ENCODE measurements around the gene NAALADL2.

NAALADL2 gene

GRCh38 chr3:175619369-175619768 lies 760.2 kb downstream of the NAALADL2 start:
- DNase-seq (ENCODE audit: low read depth in 2 of 3, low spot score in 2 of 3), result no peak

- no peak for DNase-seq (ENCODE audit: low read depth in 2 of 3, low spot score in 2 of 3)
Measured at GRCh38 chr3:175620093-175620492, 761.0 kb downstream of the NAALADL2 start.

GRCh38 chr3:175620532-175620931 lies 761.4 kb downstream of the NAALADL2 start:
- DNase-seq (ENCODE audit: low read depth in 2 of 3, low spot score in 2 of 3), result no peak

GRCh38 chr3:175640958-175641357 lies 781.8 kb downstream of the NAALADL2 start:
- DNase-seq (ENCODE audit: low read depth in 2 of 3, low spot score in 2 of 3), result no peak

GRCh38 chr3:175646865-175647264 lies 787.7 kb downstream of the NAALADL2 start:
- no peak for DNase-seq (ENCODE audit: low read depth in 2 of 3, low spot score in 2 of 3)

GRCh38 chr3:175648899-175649298 lies 789.8 kb downstream of the NAALADL2 start:
- DNase-seq (ENCODE audit: low read depth in 2 of 3, low spot score in 2 of 3), result no peak

GRCh38 chr3:175651716-175652115 lies 792.6 kb downstream of the NAALADL2 start:
- no peak for DNase-seq (ENCODE audit: low read depth in 2 of 3, low spot score in 2 of 3)

GRCh38 chr3:175655351-175655750 lies 796.2 kb downstream of the NAALADL2 start:
- no peak for DNase-seq (ENCODE audit: low read depth in 2 of 3, low spot score in 2 of 3)

GRCh38 chr3:175656461-175656860 lies 797.3 kb downstream of the NAALADL2 start:
- no peak for DNase-seq (ENCODE audit: low read depth in 2 of 3, low spot score in 2 of 3)

GRCh38 chr3:175659670-175660350 lies 800.7 kb downstream of the NAALADL2 start:
- DNase-seq (ENCODE audit: low read depth in 2 of 3, low spot score in 2 of 3), result no peak

GRCh38 chr3:175662815-175663214 lies 803.7 kb downstream of the NAALADL2 start:
- DNase-seq (ENCODE audit: low read depth in 2 of 3, low spot score in 2 of 3), result no peak

- no peak for DNase-seq (ENCODE audit: low read depth in 2 of 3, low spot score in 2 of 3)
Measured at GRCh38 chr3:175664911-175665310, 805.8 kb downstream of the NAALADL2 start.

GRCh38 chr3:175668300-175668699 lies 809.2 kb downstream of the NAALADL2 start:
- no peak for DNase-seq (ENCODE audit: low read depth in 2 of 3, low spot score in 2 of 3)

GRCh38 chr3:175670557-175670956 lies 811.4 kb downstream of the NAALADL2 start:
- no peak for DNase-seq (ENCODE audit: low read depth in 2 of 3, low spot score in 2 of 3)

GRCh38 chr3:175672119-175672689 lies 813.1 kb downstream of the NAALADL2 start:
- DNase-seq (ENCODE audit: low read depth in 2 of 3, low spot score in 2 of 3), result no peak

GRCh38 chr3:175679568-175679967 lies 820.4 kb downstream of the NAALADL2 start:
- DNase-seq (ENCODE audit: low read depth in 2 of 3, low spot score in 2 of 3), result no peak

- DNase-seq (ENCODE audit: low read depth in 2 of 3, low spot score in 2 of 3), result no peak
Measured at GRCh38 chr3:175692256-175692655, 833.1 kb downstream of the NAALADL2 start.

GRCh38 chr3:175695251-175695650 lies 836.1 kb downstream of the NAALADL2 start:
- DNase-seq (ENCODE audit: low read depth in 2 of 3, low spot score in 2 of 3), result no peak

- no peak for DNase-seq (ENCODE audit: low read depth in 2 of 3, low spot score in 2 of 3)
Measured at GRCh38 chr3:175702956-175703355, 843.8 kb downstream of the NAALADL2 start.

- DNase-seq (ENCODE audit: low read depth in 2 of 3, low spot score in 2 of 3), result no peak
Measured at GRCh38 chr3:175704366-175705055, 845.4 kb downstream of the NAALADL2 start.

- DNase-seq (ENCODE audit: low read depth in 2 of 3, low spot score in 2 of 3), result no peak
Measured at GRCh38 chr3:175713268-175713667, 854.1 kb downstream of the NAALADL2 start.

GRCh38 chr3:175716446-175716845 lies 857.3 kb downstream of the NAALADL2 start:
- DNase-seq (ENCODE audit: low read depth in 2 of 3, low spot score in 2 of 3), result no peak
